IMR-90 (cell line): ENCODE results near the gene XIRP1. TPM values are rescaled to one million over a fixed set of nuclear protein-coding genes. Genes with fewer than 3 reads are reported as not detected.
A peak's percentile ranks its signal among the peaks of the same experiment; 100 is the strongest.

ENCODE experiments used
- ATAC-seq: fragments of 200-7000 bp; cut with Tn5 transposase; 2 replicates; pipeline ENCODE4 v1.9.1; 2020; ENCODE audit warnings: low read depth, mild to moderate bottlenecking, moderate library complexity
- BruUV-seq: library from RNA; stranded (reverse); fragments of 400-500 nt; replicated peaks from 2 replicates; lab custom pipeline; 2021; lab: Mats Ljungman, UMichigan
- CTCF ChIA-PET: fragments of 300-600 bp; formaldehyde crosslinking; extraction: SDS; loops from one replicate; lab custom pipeline; 2021; ENCODE audit warnings: antibody characterized with exemption; lab: Yijun Ruan, JAX
- POLR2A ChIA-PET: fragments of 300-600 bp; sonication (Branson Sonifier 250); formaldehyde crosslinking; loops from one replicate; lab custom pipeline; 2022; ENCODE audit warnings: antibody characterized with exemption; ENCODE audit not compliant: unreplicated experiment; lab: Charles Lee
- DNase-seq: peaks from one replicate; pipeline ENCODE4 v3.0.0; 2013
- H2AFZ ChIP-seq: replicated peaks from 2 replicates; pipeline ENCODE3; 2013; ENCODE audit warnings: low read length, mild to moderate bottlenecking; ENCODE audit not compliant: poor library complexity
- H2AK5ac ChIP-seq: 2 replicates; pipeline ENCODE4 v1.6.1; 2013; ENCODE audit warnings: low read depth, low read length, inconsistent platforms
- H2AK9ac ChIP-seq: replicated peaks from 2 replicates; pipeline ENCODE3; 2013; ENCODE audit warnings: mild to moderate bottlenecking, low read depth, low read length, moderate library complexity; ENCODE audit not compliant: poor library complexity
- H2BK120ac ChIP-seq: 2 replicates; pipeline ENCODE4 v1.6.1; 2013; ENCODE audit warnings: low read depth, low read length, inconsistent platforms
- H2BK15ac ChIP-seq: 3 replicates; pipeline ENCODE4 v1.6.1; 2013; ENCODE audit warnings: low read depth, low read length, inconsistent platforms
- H2BK20ac ChIP-seq: 2 replicates; pipeline ENCODE4 v1.6.1; 2013; ENCODE audit warnings: low read depth, mild to moderate bottlenecking, inconsistent platforms, low read length, moderate library complexity
- H2BK5ac ChIP-seq: 2 replicates; pipeline ENCODE4 v1.6.1; 2013; ENCODE audit warnings: mild to moderate bottlenecking, low read depth, low read length, inconsistent platforms; ENCODE audit not compliant: poor library complexity, severe bottlenecking
- H3K14ac ChIP-seq: replicated peaks from 2 replicates; pipeline ENCODE4 v1.6.1; 2013; ENCODE audit warnings: low read depth, low read length, inconsistent platforms
- H3K18ac ChIP-seq: 2 replicates; pipeline ENCODE4 v1.6.1; 2013; ENCODE audit warnings: low read depth, low read length, control low read depth
- H3K23ac ChIP-seq: 2 replicates; pipeline ENCODE4 v1.6.1; 2013; ENCODE audit warnings: low read depth, low read length, inconsistent platforms
- H3K27ac ChIP-seq: 2 replicates; pipeline ENCODE4 v1.5.1; 2013; ENCODE audit warnings: mild to moderate bottlenecking, control low read depth, low read length; ENCODE audit not compliant: insufficient read depth
- H3K27me3 ChIP-seq: 2 replicates; pipeline ENCODE4 v1.6.1; 2013; ENCODE audit warnings: low read length; ENCODE audit not compliant: control insufficient read depth, insufficient read depth
- H3K36me3 ChIP-seq: 2 replicates; pipeline ENCODE4 v1.6.1; 2013; ENCODE audit warnings: low read length, mixed read lengths; ENCODE audit not compliant: control insufficient read depth, insufficient read depth
- H3K4ac ChIP-seq: 2 replicates; pipeline ENCODE4 v1.6.1; 2013; ENCODE audit warnings: low read depth, low read length, inconsistent platforms
- H3K4me1 ChIP-seq: 2 replicates; pipeline ENCODE4 v1.6.1; 2013; ENCODE audit warnings: low read length, mixed read lengths; ENCODE audit not compliant: control insufficient read depth, insufficient read depth
- H3K4me2 ChIP-seq: 2 replicates; pipeline ENCODE4 v1.6.1; 2013; ENCODE audit warnings: low read depth, mild to moderate bottlenecking, control low read depth, low read length, moderate library complexity
- H3K4me3 ChIP-seq: 2 replicates; pipeline ENCODE4 v1.5.1; 2013; ENCODE audit warnings: low read depth, mild to moderate bottlenecking, control low read depth, low read length, moderate library complexity; ENCODE audit not compliant: insufficient read depth
- H3K56ac ChIP-seq: 2 replicates; pipeline ENCODE4 v1.6.1; 2013; ENCODE audit warnings: low read length, inconsistent platforms; ENCODE audit not compliant: insufficient read depth; ENCODE audit errors: extremely low read depth
- H3K79me1 ChIP-seq, 2 experiments: 2 replicates each; pipeline ENCODE4 v1.6.1; 2013; ENCODE audit warnings: low read length in 2 of 2, inconsistent platforms in 1 of 2, low read depth in 1 of 2
- H3K9ac ChIP-seq: 2 replicates; pipeline ENCODE4 v1.6.1; 2013; ENCODE audit warnings: low read depth, low read length, control low read depth
- H3K9me1 ChIP-seq: 2 replicates; pipeline ENCODE4 v1.6.1; 2013; ENCODE audit warnings: low read length, inconsistent platforms; ENCODE audit not compliant: insufficient read depth
- H3K9me3 ChIP-seq: 2 replicates; pipeline ENCODE4 v1.6.1; 2013; ENCODE audit warnings: low read length; ENCODE audit not compliant: control insufficient read depth, insufficient read depth
- H4K20me1 ChIP-seq: 2 replicates; pipeline ENCODE4 v1.6.1; 2013; ENCODE audit warnings: low read length, inconsistent platforms; ENCODE audit not compliant: insufficient read depth
- H4K5ac ChIP-seq: 2 replicates; pipeline ENCODE4 v1.6.1; 2013; ENCODE audit warnings: mild to moderate bottlenecking, low read depth, low read length, control low read depth
- H4K8ac ChIP-seq, 2 experiments: 2 replicates each; pipeline ENCODE4 v1.6.1; 2013; ENCODE audit warnings: low read depth in 2 of 2, low read length in 2 of 2, control low read depth in 1 of 2, inconsistent platforms in 1 of 2
- H4K91ac ChIP-seq: 2 replicates; pipeline ENCODE4 v1.6.1; 2013; ENCODE audit warnings: low read depth, low read length, inconsistent platforms; ENCODE audit not compliant: insufficient read depth
- CEBPB ChIP-seq: IDR thresholded peaks from 2 replicates; pipeline ENCODE4 v1.6.1; 2012; ENCODE audit warnings: low read depth, low read length, improper control_type of control experiment
- CHD1 ChIP-seq: IDR thresholded peaks from 2 replicates; pipeline ENCODE4 v1.6.1; 2012; ENCODE audit warnings: low read depth, low read length, improper control_type of control experiment
- ELK1 ChIP-seq: fragments of 150-350 bp; IDR thresholded peaks from 2 replicates; pipeline ENCODE4 v1.6.1; 2016; ENCODE audit warnings: low read depth, mild to moderate bottlenecking, low read length, moderate library complexity, borderline replicate concordance
- FOS ChIP-seq: fragments of 150-350 bp; IDR thresholded peaks from 2 replicates; pipeline ENCODE4 v1.6.1; 2016; ENCODE audit warnings: low read depth, low read length
- MAFK ChIP-seq: IDR thresholded peaks from 2 replicates; pipeline ENCODE4 v1.6.1; 2012; ENCODE audit warnings: low read depth, low read length, improper control_type of control experiment
- MAZ ChIP-seq: IDR thresholded peaks from 2 replicates; pipeline ENCODE4 v1.6.1; 2012; ENCODE audit warnings: low read depth, mild to moderate bottlenecking, low read length, improper control_type of control experiment, moderate library complexity, borderline replicate concordance
- MXI1 ChIP-seq: IDR thresholded peaks from 2 replicates; pipeline ENCODE4 v1.6.1; 2012; ENCODE audit warnings: low read depth, mild to moderate bottlenecking, low read length, moderate library complexity, borderline replicate concordance
- NFE2L2 ChIP-seq: fragments of 150-350 bp; IDR thresholded peaks from 2 replicates; pipeline ENCODE4 v1.6.1; 2016; ENCODE audit warnings: low read depth, mild to moderate bottlenecking, low read length
- POLR2A ChIP-seq: IDR thresholded peaks from 2 replicates; pipeline ENCODE4 v1.6.1; 2012; ENCODE audit warnings: mild to moderate bottlenecking, low read depth, low read length
- RAD21 ChIP-seq: IDR thresholded peaks from 2 replicates; pipeline ENCODE4 v1.6.1; 2012; ENCODE audit warnings: low read length, improper control_type of control experiment
- RCOR1 ChIP-seq: IDR thresholded peaks from 2 replicates; pipeline ENCODE4 v1.6.1; 2012; ENCODE audit warnings: mild to moderate bottlenecking, low read length, improper control_type of control experiment; ENCODE audit not compliant: insufficient replicate concordance
- RFX5 ChIP-seq: IDR thresholded peaks from 2 replicates; pipeline ENCODE4 v1.8.0; 2012; ENCODE audit warnings: low read depth, mild to moderate bottlenecking, low read length, moderate library complexity
- SMC3 ChIP-seq: fragments of 150-350 bp; IDR thresholded peaks from 2 replicates; pipeline ENCODE4 v1.6.1; 2016; ENCODE audit warnings: low read depth, mild to moderate bottlenecking, antibody characterized with exemption, low read length, moderate library complexity
- WGBS, 2 experiments: methylation state at CpG; one replicate each; pipeline versions ENCODE4 v1.1.5 to v1.1.7; 2013; ENCODE audit warnings: missing lambda C conversion rate in 2 of 2; ENCODE audit not compliant: insufficient read length in 1 of 2; ENCODE audit errors: extremely low coverage in 2 of 2; 5-methylcytosine and 5-hydroxymethylcytosine counted together
- dilution Hi-C: fragments of 300-500 bp; cut with HindIII; formaldehyde crosslinking; loops from one replicate; pipeline ENCODE4 v1.14.3; 2018; ENCODE audit warnings: low sequenced_read_pairs; ENCODE audit not compliant: unreplicated experiment
- in situ Hi-C: fragments of 300-500 bp; cut with MboI; formaldehyde crosslinking; loops from 3 replicates; pipeline ENCODE4 v1.14.3; 2019; ENCODE audit warnings: low sequenced_read_pairs, inconsistent platforms, mixed read lengths
- intact Hi-C: fragments of 100-400 bp; cut with micrococcal nuclease; formaldehyde crosslinking; loops from 2 replicates; pipeline ENCODE4 v1.10.0; 2022
- polyA plus RNA-seq, 3 experiments: library from polyadenylated mRNA; depleted of rRNA; stranded (reverse); fragments of >200 nt; gene quantifications; 2 replicates each; pipeline ENCODE4 v1.2.3, GENCODE V29; 2012; ENCODE audit warnings: low replicate concordance in 1 of 3
- total RNA-seq: library from RNA; depleted of rRNA; stranded (reverse); fragments of >200 nt; gene quantifications from 2 replicates; pipeline ENCODE4 v1.2.3, GENCODE V29; 2012
- TF ChIP-seq, protein P1 (sequence below): fragments of 150-350 bp; IDR thresholded peaks from 2 replicates; pipeline ENCODE4 v1.6.1; 2017; ENCODE audit warnings: mild to moderate bottlenecking, antibody characterized with exemption, low read length, low read depth

The XIRP1 gene
- total and polyA plus RNA-seq, 2 of the 4 experiments (the other 2 are of a cell fraction) = under 0.01 to 0.07 TPM

DNA sequence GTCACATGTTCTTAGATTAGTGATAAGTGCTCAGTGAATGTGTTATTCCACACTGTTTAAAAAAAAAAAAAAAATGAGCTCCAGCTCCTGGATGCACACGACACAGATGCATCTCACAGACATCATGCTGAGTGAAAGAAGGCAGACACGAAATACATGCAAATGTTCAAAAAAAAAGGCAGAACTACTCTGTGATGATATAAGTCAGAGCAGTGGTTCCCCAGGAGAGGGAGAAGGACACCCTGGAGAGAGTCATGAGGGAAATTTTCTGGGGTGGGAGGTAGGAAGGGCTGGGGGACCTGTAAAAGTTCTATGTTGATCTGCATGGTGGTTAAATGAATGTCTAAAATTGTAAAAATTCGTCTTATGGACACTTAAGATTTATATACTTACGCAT, 43.3 kb downstream of the XIRP1 start:
- peaks cover 13% of the 10 kb centered on the region for H3K36me3 ChIP-seq
- H3K4me2 ChIP-seq = no peak overlapping the region
- peaks cover 83% of the 10 kb centered on the region for H4K20me1 ChIP-seq
- intact Hi-C loops = no loop called here
- H3K9me1 ChIP-seq = peaks cover 35% of the 10 kb centered on the region
- no peaks in the 10 kb centered on the region for H3K9me3 ChIP-seq
- dilution Hi-C loops = no loop called here
- peaks cover 6 to 78% of the 10 kb centered on the region in 2 experiments; a peak in 3 of 4 replicates for H3K79me1 ChIP-seq
- BruUV-seq = no TSS peak
- peak overlapping the region; percentile 98; the same call in 1 of the 2 replicates for H3K23ac ChIP-seq
- no peak overlapping the region for H2AK9ac ChIP-seq
- TF ChIP-seq FOS (no peak), SMC3 (no peak), RAD21 (no peak), MAZ (no peak), MAFK (no peak), ELK1 (no peak), RFX5 (no peak), CHD1 (no peak), NFE2L2 (no peak), POLR2A (no peak; the same call in 1 of the 2 replicates), CEBPB (no peak), MXI1 (no peak), RCOR1 (no peak)
- TF ChIP-seq, protein P1, sequence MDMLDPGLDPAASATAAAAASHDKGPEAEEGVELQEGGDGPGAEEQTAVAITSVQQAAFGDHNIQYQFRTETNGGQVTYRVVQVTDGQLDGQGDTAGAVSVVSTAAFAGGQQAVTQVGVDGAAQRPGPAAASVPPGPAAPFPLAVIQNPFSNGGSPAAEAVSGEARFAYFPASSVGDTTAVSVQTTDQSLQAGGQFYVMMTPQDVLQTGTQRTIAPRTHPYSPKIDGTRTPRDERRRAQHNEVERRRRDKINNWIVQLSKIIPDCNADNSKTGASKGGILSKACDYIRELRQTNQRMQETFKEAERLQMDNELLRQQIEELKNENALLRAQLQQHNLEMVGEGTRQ = no peak
- H3K4ac ChIP-seq = peak overlapping the region; percentile 96; the same call in 1 of the 2 replicates
- WGBS, 2 experiments = 83% methylated on average over 1 of the region's 4 CpGs; no CpG with 5 or more reads in 1 of the 2 experiments
- no peak for ATAC-seq
- ChIA-PET CTCF (interaction anchor here (0.8 kb wide), 1 partner anchor 23 kb away, joined by 5 read pairs; no protein-coding TSS in a partner anchor), POLR2A (interaction anchor here (0.6 kb wide), 1 partner anchor 852 kb away, joined by 6 read pairs; no protein-coding TSS in a partner anchor)
- no peak overlapping the region for H3K4me3 ChIP-seq
- peak overlapping the region; percentile 25; the same call in 1 of the 2 replicates for H2AK5ac ChIP-seq
- no peak overlapping the region for H4K5ac ChIP-seq
- peak overlapping the region; percentile 50; the same call in 1 of the 2 replicates for H2BK20ac ChIP-seq
- H2AFZ ChIP-seq = no peak overlapping the region
- in situ Hi-C loops = no loop called here
- no peak overlapping the region; the same call in 1 of the 2 replicates for H3K9ac ChIP-seq
- H3K14ac ChIP-seq = peak overlapping the region; percentile 75; the same call in 1 of the 2 replicates
- peaks cover 50% of the 10 kb centered on the region for H3K4me1 ChIP-seq
- peak overlapping the region; percentile 21; the same call in 1 of the 2 replicates for H3K18ac ChIP-seq
- peak overlapping the region in 1 of 2 experiments; percentile 35; a peak in 1 of 4 replicates for H4K8ac ChIP-seq
- no peak for DNase-seq
- H2BK120ac ChIP-seq = peak overlapping the region; percentile 91
- H3K27ac ChIP-seq = no peak overlapping the region
- peak overlapping the region; percentile 91 for H2BK5ac ChIP-seq
- H2BK15ac ChIP-seq = no peak overlapping the region
- H4K91ac ChIP-seq = no peak overlapping the region
- no peaks in the 10 kb centered on the region for H3K27me3 ChIP-seq
- no peak overlapping the region for H3K56ac ChIP-seq
